Stimulated activated memory B cell treated with anti-CD40 and anti-IgM and Interleukin-4, amounts not matched to agents 10 μg/mL and 1 μg/mL and 100 μg/mL, for 72 hours (primary cell): ENCODE measurements around the gene OSGEP.

Source experiments
- ATAC-seq: fragments of 150-1000 bp; cut with Tn5 transposase; 2 replicates; pipeline ENCODE4 v1.10.0; 2021
- H3K27ac Mint-ChIP-seq: one replicate; pipeline ENCODE4 v1.8.0; 2022; ENCODE audit warnings: mild to moderate bottlenecking, mixed read lengths
- H3K27me3 Mint-ChIP-seq: one replicate; pipeline ENCODE4 v1.8.0; 2022; ENCODE audit warnings: mixed read lengths
- H3K36me3 Mint-ChIP-seq: one replicate; pipeline ENCODE4 v1.8.0; 2022; ENCODE audit warnings: mixed read lengths
- H3K4me1 Mint-ChIP-seq: one replicate; pipeline ENCODE4 v1.8.0; 2022; ENCODE audit warnings: mixed read lengths
- H3K4me3 Mint-ChIP-seq: one replicate; pipeline ENCODE4 v1.8.0; 2022; ENCODE audit warnings: mild to moderate bottlenecking, moderate library complexity, mixed read lengths
- H3K9me3 Mint-ChIP-seq: one replicate; pipeline ENCODE4 v1.8.0; 2022; ENCODE audit warnings: mixed read lengths

Gene OSGEP

DNA sequence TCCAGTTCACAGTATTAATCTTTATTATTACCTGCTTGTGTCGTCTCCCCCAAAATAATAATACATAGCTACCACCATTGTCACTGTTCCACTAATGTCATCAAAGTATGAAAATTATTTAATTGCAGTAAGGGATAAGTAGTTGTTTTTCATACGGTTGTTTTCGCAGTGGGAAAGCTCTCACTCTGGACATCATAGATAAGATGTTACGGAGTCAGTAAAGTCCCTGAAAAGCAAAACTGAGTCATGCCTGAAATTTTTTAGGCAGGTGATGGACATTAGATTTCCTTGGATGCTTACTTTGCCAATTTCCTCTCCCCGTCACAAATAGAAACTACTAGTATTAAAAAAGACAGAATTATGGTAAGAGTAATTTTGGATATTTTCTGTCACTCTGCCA, 27.8 kb upstream of the OSGEP start:
- no peak overlapping the region for H3K4me3 Mint-ChIP-seq
- no peaks in the 10 kb centered on the region for H3K27me3 Mint-ChIP-seq
- no peak overlapping the region for H3K27ac Mint-ChIP-seq
- peaks cover 20% of the 10 kb centered on the region for H3K36me3 Mint-ChIP-seq
- no peak for ATAC-seq
- no peaks in the 10 kb centered on the region for H3K9me3 Mint-ChIP-seq
- H3K4me1 Mint-ChIP-seq, result peaks cover 14% of the 10 kb centered on the region

DNA sequence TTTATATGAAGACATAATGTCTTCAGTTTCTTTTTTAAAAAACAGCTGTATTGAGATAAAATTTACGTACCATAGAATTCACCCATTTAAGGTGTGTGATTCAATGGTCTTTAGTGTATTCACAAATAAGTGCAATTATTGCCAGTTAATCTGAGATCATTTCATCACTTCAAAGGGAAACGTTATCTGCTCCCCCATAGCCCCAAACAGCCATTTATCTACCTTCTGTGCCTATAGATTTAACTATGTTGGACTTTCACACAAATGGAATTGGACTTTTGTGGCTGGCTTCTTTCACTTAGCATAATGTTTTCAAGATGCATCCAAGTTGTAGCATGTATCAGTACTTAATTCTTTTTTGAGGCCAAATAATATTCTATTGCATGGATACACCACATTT, 24.3 kb upstream of the OSGEP start:
- H3K9me3 Mint-ChIP-seq, result no peaks in the 10 kb centered on the region
- H3K27me3 Mint-ChIP-seq, result no peaks in the 10 kb centered on the region
- H3K4me3 Mint-ChIP-seq, result no peak overlapping the region
- ATAC-seq, result no peak
- no peak overlapping the region for H3K27ac Mint-ChIP-seq
- peaks cover 49% of the 10 kb centered on the region for H3K36me3 Mint-ChIP-seq
- peaks cover 22% of the 10 kb centered on the region for H3K4me1 Mint-ChIP-seq

DNA sequence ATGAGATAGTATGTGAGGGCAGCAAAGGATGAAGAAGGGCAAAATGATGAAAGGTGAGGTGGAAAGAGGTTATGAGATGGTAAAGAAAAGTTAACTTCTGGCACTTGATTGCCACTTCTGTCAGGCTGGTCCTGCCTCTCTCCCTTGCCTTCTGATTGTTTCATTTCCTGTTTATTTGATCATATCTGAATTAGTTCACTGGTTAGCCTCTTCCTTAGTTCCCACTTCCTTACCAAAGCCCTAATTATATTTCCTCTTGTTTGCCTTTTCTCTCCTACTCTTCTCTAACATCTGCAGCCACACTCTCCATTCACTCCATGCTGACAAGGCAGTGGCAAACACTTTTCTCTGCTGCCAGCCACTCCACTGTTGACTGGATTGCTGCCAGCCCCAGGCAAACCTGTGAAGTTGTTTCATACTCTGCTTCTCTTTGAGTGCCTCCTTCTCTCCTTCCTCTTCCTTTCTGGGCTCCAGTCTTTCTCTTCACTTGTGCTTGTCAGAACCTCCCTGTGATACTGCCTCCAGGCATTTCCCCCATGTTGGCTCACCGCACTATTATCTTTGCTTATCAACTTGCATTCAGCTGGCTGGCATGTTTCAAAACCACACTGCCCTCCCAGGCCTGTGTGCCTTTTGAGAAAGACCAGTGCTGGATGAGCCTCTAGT, 22.7 kb upstream of the OSGEP start:
- peaks cover 60% of the 10 kb centered on the region for H3K36me3 Mint-ChIP-seq
- peak overlapping the region; percentile 73 for H3K27ac Mint-ChIP-seq
- no peak overlapping the region for H3K4me3 Mint-ChIP-seq
- no peaks in the 10 kb centered on the region for H3K9me3 Mint-ChIP-seq
- peaks cover 24% of the 10 kb centered on the region for H3K4me1 Mint-ChIP-seq
- ATAC-seq, result peak; percentile 58
- no peaks in the 10 kb centered on the region for H3K27me3 Mint-ChIP-seq

DNA sequence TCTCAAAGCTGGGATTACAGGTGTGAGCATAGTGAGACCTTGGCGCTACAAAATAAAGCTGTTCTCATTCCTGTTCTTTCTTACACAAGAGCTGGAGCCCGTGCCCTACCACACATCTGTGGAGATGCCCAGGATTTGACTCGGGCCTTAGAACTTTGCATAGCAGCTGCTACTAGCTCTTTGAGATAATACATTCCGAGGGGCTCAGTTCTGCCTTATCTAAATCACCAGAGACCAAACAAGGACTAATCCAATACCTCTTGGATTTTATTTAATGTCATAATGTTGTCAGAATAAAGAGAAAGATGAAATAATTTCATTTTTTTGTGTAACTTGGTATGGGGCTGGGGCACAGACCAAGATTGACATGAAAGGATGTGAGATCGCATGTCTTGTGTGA, 22.2 kb upstream of the OSGEP start:
- Mint-ChIP-seq H3K27ac (peak overlapping the region; percentile 73), H3K36me3 (peaks cover 66% of the 10 kb centered on the region), H3K27me3 (no peaks in the 10 kb centered on the region), H3K9me3 (no peaks in the 10 kb centered on the region), H3K4me3 (no peak overlapping the region), H3K4me1 (peaks cover 30% of the 10 kb centered on the region)
- ATAC-seq, result no peak

DNA sequence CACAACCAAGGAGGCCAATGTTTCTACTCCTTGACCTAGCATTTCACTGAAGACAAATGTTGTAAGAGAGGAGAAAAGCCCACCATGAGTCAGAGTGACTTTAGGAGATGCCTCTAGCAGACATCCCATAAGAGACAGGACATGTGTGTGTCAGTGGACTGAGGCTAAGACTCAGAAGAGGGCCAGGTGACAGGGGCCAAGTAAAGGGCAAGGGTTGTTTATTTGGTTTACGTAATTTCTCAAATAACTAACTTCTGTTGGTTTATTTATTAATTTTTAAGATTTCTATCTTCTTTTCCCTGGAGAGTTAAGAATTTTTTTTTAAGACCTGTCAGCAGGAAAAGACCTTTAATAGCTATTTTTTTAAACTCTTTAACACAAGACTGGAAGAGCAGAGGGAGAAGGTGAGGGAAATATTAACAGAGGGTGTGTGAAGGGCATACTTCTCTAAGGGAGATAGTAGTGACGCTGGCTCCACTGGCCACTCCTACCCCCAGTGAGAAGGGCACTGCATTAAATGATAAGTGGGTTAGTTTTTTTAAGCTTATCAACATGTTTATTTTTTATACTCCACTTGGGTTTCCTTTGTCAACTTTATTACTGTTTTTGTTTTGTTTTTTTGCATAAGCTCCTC, 18.0 kb upstream of the OSGEP start:
- Mint-ChIP-seq H3K27ac (peak overlapping the region; percentile 65), H3K9me3 (no peaks in the 10 kb centered on the region), H3K36me3 (peaks cover 49% of the 10 kb centered on the region), H3K4me3 (no peak overlapping the region), H3K4me1 (peaks cover 48% of the 10 kb centered on the region), H3K27me3 (no peaks in the 10 kb centered on the region)
- no peak for ATAC-seq

DNA sequence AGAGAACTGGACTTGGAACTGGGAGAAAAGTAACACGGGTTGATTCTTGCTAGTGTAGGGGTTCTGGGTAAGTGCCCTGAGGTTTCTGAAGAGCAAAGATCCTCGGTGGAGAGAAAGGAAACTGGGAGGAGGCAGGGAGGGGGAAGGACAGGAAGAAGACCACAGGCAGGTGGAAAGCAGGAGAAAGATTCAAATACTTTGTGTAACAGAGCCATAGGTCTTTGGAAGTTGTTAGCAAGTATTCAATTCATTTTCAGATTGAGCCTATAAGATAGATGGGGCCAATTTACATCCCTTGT, 15.9 kb upstream of the OSGEP start:
- H3K9me3 Mint-ChIP-seq, result no peaks in the 10 kb centered on the region
- H3K4me1 Mint-ChIP-seq, result peaks cover 35% of the 10 kb centered on the region
- H3K27ac Mint-ChIP-seq, result peak overlapping the region; percentile 93
- no peak for ATAC-seq
- peaks cover 34% of the 10 kb centered on the region for H3K36me3 Mint-ChIP-seq
- peak overlapping the region; percentile 94 for H3K4me3 Mint-ChIP-seq
- no peaks in the 10 kb centered on the region for H3K27me3 Mint-ChIP-seq

DNA sequence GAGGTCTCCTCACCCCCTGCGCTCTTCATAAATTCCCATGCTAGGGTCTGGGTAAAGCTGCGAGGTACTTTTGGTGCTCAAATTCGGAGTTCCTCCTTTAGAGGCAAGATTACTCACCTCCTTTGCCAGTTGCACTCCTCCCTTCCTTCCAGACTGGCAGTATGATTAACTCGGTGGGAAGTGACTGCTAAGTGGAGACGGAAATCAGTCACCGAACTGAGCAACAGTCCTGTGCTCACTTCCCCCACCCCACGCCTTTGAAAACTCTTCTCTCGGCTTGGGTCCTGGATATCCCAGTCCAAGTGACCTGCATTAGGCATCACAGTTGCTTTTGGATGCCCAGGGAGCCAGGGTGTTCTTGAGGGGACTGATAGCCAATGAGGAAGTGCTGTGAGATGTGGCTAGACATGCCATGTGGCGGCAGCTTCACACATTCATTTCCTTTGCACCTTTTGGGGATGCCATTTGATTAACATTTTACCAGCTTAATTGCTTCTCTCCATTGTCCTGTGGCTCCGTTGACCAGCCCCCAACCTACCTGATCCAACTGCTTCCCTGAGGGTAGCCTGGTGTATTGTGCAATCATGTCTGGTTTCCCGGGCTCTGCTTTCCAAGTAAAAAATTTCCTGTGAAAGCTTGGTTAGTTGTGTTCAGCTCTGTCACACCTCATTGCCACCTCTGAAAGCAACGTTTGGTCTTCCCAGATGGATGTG, 15.4 kb upstream of the OSGEP start:
- Mint-ChIP-seq H3K27ac (peak overlapping the region; percentile 93), H3K4me1 (peaks cover 32% of the 10 kb centered on the region), H3K9me3 (no peaks in the 10 kb centered on the region), H3K4me3 (peak overlapping the region; percentile 94), H3K36me3 (peaks cover 29% of the 10 kb centered on the region), H3K27me3 (no peaks in the 10 kb centered on the region)
- ATAC-seq, result peak; percentile 70

DNA sequence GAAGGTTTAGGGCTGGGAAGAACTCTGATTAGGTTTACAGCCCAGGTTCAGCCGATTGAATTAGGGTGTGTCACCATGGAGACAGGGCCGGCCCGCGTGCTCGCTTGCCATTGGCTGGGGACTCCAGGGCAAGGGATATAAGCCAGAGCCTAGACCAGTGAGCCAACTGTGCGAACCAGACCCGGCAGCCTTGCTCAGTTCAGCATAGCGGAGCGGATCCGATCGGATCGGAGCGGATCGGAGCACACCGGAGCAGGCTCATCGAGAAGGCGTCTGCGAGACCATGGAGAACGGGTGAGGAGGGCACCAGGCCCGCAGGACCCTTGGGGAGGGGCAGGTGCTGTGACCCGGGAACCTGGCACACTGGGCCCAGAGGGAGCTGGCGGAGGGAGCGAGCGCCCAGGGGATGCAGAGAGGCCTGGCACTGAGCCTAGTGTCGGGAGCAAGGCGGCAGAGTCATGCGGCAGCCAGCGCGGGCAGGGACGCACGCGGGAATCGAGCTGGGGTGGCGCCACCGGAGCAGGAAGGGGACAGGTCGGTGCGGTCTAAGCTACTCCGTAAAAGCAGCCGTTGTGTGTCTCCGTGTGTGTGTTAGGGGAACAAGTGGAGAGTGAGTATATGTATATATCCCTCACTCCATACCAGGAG, 14.8 kb upstream of the OSGEP start, which contains the start of gene PNP:
Gene PNP (plus strand): TSS at position 165 of the 648 bp plus-strand sequence. CDS start 119 bp downstream, at position 284.
- Mint-ChIP-seq H3K27me3 (no peaks in the 10 kb centered on the region), H3K4me3 (peak within 1 kb of the TSS; percentile 94), H3K36me3 (peaks cover 22% of the 10 kb centered on the region), H3K27ac (peak within 1 kb of the TSS; percentile 93), H3K4me1 (peaks cover 34% of the 10 kb centered on the region), H3K9me3 (no peaks in the 10 kb centered on the region)
- ATAC-seq, result peak; percentile 99

DNA sequence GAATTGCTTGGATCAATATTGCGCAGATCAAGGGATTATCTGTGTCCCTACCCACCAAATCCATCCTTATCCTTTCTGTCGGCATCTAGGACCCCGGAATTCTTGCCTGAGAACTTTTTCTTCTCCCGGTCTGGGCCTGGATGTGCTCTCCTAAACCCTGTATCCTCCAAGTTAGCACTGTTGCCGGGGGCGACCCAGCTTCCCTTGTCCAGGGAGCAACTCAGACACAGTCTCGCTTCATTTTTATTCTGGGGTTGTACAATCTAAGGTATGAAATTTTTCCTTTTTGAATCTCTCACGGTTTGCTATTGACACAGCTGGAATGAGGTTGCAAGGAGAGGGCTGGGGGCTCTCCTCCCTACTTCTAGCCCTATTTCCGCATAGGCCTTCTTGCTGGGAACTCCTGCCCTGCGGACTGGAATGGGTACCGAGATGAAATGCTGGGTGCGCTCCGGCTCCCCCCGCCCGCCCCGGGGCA, 14.2 kb upstream of the OSGEP start:
- Mint-ChIP-seq H3K27ac (peak overlapping the region; percentile 93), H3K27me3 (no peaks in the 10 kb centered on the region), H3K4me3 (peak overlapping the region; percentile 94), H3K4me1 (peaks cover 37% of the 10 kb centered on the region), H3K36me3 (peaks cover 16% of the 10 kb centered on the region), H3K9me3 (no peaks in the 10 kb centered on the region)
- no peak for ATAC-seq

DNA sequence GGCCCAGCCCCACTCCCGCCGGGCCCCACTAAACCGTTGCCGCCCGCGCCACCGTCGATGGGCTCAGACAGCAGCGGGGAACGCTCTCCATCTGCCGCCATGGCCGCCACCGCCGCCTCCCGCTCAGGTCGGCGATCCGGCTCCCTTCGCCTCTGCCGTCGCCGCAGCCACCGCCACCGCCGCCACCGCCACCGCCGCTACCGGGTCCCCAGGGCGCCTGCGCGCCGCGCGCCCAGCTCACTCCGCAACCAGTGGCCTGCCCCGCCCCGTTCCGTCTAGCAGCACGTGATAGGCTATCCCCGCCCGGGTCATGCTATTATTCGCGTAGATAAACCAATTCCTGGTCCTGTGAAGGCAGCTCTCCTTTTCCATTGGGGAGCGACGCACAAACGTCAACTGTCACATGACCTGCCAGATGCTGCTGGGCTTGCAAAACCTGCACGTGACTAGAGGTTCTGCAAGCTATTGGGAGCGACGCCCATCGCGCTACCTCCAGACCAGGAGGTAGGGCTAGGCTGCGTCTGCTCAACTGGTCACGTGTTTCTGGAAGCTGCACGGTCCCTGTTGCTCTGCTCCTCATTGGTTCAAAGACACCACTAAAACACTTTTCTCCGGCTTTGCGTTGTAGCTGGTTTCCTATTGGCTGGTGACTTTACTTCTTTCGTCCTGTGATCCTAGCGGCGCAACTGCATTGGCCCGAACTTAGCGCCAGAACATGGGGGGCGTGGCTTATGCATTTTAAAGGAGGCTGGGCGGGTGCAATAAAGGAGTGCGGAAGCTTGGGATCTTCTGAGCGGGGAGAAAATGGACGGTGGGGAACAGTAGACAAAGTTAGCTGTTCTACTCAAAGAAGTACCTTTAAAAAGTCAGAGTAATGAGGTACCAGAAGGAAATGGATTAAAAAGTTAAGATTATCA, 6.9 kb upstream of the OSGEP start, which contains the start of gene PIP4P1:
Gene PIP4P1 (minus strand): TSS at position 210 of the 917 bp plus-strand sequence. CDS start 109 bp downstream, at position 101.
- peak; percentile 95 for ATAC-seq
- Mint-ChIP-seq H3K27ac (peak within 1 kb of the TSS; percentile 83), H3K27me3 (no peaks in the 10 kb centered on the region), H3K4me1 (peaks cover 35% of the 10 kb centered on the region), H3K9me3 (peaks cover 3% of the 10 kb centered on the region), H3K36me3 (peaks cover 16% of the 10 kb centered on the region), H3K4me3 (peak within 1 kb of the TSS; percentile 92)

DNA sequence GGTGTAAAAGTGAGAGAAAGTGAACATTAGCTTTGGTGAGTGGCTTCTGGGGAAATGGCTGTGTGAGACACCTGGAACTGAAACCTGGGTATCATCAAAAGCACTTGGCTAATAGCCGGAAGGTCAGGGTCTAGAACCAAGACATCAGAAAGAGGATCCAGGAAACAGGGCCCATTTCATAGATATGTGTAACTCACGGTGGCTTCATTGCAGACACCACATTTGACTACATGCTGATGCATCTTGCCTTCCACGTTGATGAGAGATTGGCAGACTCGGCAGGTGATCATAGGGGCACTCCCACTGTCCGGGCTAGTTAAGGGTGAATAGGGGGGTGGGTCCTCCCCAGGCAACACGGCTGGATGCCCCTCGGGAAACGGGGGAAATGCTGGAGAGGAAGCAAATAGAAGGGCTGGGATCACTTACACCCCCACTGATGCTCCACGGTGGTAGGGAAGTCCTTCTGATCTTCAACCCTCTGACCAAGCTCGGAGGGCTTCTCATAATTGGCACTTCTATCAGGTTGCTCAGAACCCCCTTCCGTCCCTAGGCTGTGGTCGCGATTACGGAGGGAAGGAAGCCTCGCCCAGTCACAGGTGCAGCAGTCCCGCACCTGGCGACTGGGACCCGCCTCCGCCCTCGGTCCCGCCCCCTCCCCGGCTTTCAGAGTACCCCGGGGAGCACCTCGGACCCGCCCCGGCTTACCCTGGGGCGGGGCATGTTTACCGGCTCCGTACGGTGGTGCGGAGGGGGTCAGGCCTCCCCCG, 6.0 kb upstream of the OSGEP start:
- Mint-ChIP-seq H3K27me3 (no peaks in the 10 kb centered on the region), H3K4me1 (peaks cover 35% of the 10 kb centered on the region), H3K9me3 (peaks cover 3% of the 10 kb centered on the region), H3K36me3 (peaks cover 16% of the 10 kb centered on the region), H3K27ac (peak overlapping the region; percentile 83), H3K4me3 (peak overlapping the region; percentile 92)
- ATAC-seq, result peak; percentile 67

DNA sequence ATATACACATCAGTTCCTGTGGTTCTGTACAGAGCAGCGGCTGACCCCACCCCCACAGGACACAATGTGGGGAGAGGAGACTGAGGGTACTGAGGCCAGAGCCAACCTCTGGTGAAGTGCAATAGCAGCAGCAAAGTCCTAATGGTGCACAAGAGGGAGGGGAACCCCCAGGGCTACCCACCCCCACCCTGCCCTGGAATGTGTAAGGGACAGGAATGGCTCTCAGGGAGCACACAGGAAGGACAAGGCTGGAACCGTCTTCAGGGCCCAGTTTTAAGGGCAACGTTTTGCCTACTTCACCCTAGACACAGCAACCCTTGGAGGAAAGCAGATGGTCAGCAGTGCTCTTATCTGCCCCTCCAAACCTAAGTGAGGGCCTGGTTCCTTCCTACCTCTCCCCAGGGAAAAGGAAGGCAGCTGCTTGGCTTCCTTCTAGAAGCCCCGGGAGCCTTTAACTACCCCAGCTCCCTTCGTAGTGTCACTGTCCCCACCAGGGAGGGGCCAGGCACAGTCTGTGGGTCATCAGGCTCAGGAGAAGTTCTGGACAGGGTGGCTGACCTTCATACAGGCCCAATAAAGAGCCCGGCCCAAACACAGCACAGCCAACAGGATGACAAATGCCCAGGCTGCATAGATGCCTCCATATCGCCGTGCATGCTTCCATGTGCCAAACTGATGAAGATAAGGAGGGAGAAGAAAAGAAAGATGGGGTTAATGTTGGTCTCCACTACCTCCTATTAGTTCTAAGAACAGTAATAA, 3.6 kb upstream of the OSGEP start:
- no peak overlapping the region for H3K27ac Mint-ChIP-seq
- no peak for ATAC-seq
- H3K4me3 Mint-ChIP-seq, result no peak overlapping the region
- H3K36me3 Mint-ChIP-seq, result peaks cover 16% of the 10 kb centered on the region
- peaks cover 25% of the 10 kb centered on the region for H3K4me1 Mint-ChIP-seq
- H3K9me3 Mint-ChIP-seq, result peaks cover 3% of the 10 kb centered on the region
- no peaks in the 10 kb centered on the region for H3K27me3 Mint-ChIP-seq

DNA sequence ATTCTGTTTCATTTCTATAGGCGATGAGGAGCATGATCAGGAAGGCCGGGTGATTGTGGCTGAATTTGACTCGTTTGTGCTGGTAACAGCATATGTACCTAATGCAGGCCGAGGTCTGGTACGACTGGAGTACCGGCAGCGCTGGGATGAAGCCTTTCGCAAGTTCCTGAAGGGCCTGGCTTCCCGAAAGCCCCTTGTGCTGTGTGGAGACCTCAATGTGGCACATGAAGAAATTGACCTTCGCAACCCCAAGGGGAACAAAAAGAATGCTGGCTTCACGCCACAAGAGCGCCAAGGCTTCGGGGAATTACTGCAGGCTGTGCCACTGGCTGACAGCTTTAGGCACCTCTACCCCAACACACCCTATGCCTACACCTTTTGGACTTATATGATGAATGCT, 2.4 kb upstream of the OSGEP start:
- peaks cover 3% of the 10 kb centered on the region for H3K9me3 Mint-ChIP-seq
- peaks cover 24% of the 10 kb centered on the region for H3K36me3 Mint-ChIP-seq
- peaks cover 33% of the 10 kb centered on the region for H3K4me1 Mint-ChIP-seq
- H3K27ac Mint-ChIP-seq, result no peak overlapping the region
- no peak overlapping the region for H3K4me3 Mint-ChIP-seq
- no peaks in the 10 kb centered on the region for H3K27me3 Mint-ChIP-seq
- ATAC-seq, result no peak
